GM23338 (cell line): ENCODE results near the gene TBC1D14. TPM values are rescaled to one million over a fixed set of nuclear protein-coding genes. Genes with fewer than 3 reads are reported as not detected.
"Not testable (repeated sequence)": the region's sequence is repeated elsewhere in the genome, so short reads cannot be mapped to it uniquely, and the experiment has no call there.

ENCODE experiments used
- ATAC-seq: fragments of 200-7000 bp; cut with Tn5 transposase; 3 replicates; pipeline ENCODE4 v1.9.1; 2020
- DNase-seq: peaks from one replicate; pipeline ENCODE4 v3.0.0-alpha.2; 2015; ENCODE audit warnings: low spot score
- H2AFZ ChIP-seq: fragments of 200-600 bp; sonication (generic); 2 replicates; pipeline ENCODE4 v1.8.0; 2016; ENCODE audit warnings: antibody characterized with exemption, mild to moderate bottlenecking, moderate library complexity
- H3F3A ChIP-seq: fragments of 200-600 bp; sonication (generic); replicated peaks from 2 replicates; pipeline ENCODE4 v1.8.0; 2017; ENCODE audit warnings: antibody characterized with exemption, mixed run types, low read depth
- H3K27ac ChIP-seq: fragments of 200-600 bp; sonication (generic); 2 replicates; pipeline ENCODE4 v1.6.1; 2016; ENCODE audit warnings: low read depth
- H3K27me3 ChIP-seq: fragments of 200-600 bp; sonication (generic); 2 replicates; pipeline ENCODE4 v1.8.0; 2016; ENCODE audit warnings: mild to moderate bottlenecking, mixed run types, moderate library complexity; ENCODE audit not compliant: insufficient read depth
- H3K36me3 ChIP-seq: fragments of 200-600 bp; sonication (generic); 2 replicates; pipeline ENCODE4 v1.8.0; 2016; ENCODE audit warnings: mild to moderate bottlenecking; ENCODE audit not compliant: insufficient read depth
- H3K4me1 ChIP-seq: fragments of 200-600 bp; sonication (generic); 2 replicates; pipeline ENCODE4 v1.8.0; 2016; ENCODE audit warnings: mild to moderate bottlenecking, moderate library complexity; ENCODE audit not compliant: insufficient read depth
- H3K4me2 ChIP-seq: fragments of 200-600 bp; sonication (generic); 2 replicates; pipeline ENCODE4 v1.7.1; 2017; ENCODE audit warnings: mixed run types
- H3K4me3 ChIP-seq: fragments of 200-600 bp; sonication (generic); 2 replicates; pipeline ENCODE4 v1.6.1; 2016; ENCODE audit warnings: mixed run types
- H3K79me2 ChIP-seq: fragments of 200-600 bp; sonication (generic); replicated peaks from 2 replicates; pipeline ENCODE4 v1.8.0; 2017; ENCODE audit warnings: mild to moderate bottlenecking; ENCODE audit not compliant: insufficient read depth
- H3K9me2 ChIP-seq: fragments of 200-600 bp; sonication (generic); 2 replicates; pipeline ENCODE4 v1.8.0; 2017; ENCODE audit not compliant: insufficient read depth
- H4K20me1 ChIP-seq: fragments of 200-600 bp; sonication (generic); replicated peaks from 2 replicates; pipeline ENCODE4 v1.8.0; 2017; ENCODE audit warnings: mild to moderate bottlenecking; ENCODE audit not compliant: insufficient read depth
- H3K27ac Mint-ChIP-seq: 2 replicates; pipeline ENCODE4 v1.8.0; 2020; ENCODE audit warnings: inconsistent platforms, mild to moderate bottlenecking, moderate library complexity, mixed read lengths
- H3K27me3 Mint-ChIP-seq: 3 replicates; pipeline ENCODE4 v1.8.0; 2022; ENCODE audit warnings: low read depth, mild to moderate bottlenecking, moderate library complexity, mixed read lengths, inconsistent platforms; ENCODE audit not compliant: insufficient read depth, poor library complexity
- H3K36me3 Mint-ChIP-seq: 3 replicates; pipeline ENCODE4 v1.8.0; 2021; ENCODE audit warnings: low read depth, mild to moderate bottlenecking, inconsistent platforms, moderate library complexity, mixed read lengths
- H3K4me1 Mint-ChIP-seq: 3 replicates; pipeline ENCODE4 v1.8.0; 2020; ENCODE audit warnings: mild to moderate bottlenecking, inconsistent platforms, mixed read lengths
- H3K4me3 Mint-ChIP-seq: 3 replicates; pipeline ENCODE4 v1.8.0; 2021; ENCODE audit warnings: moderate library complexity, mild to moderate bottlenecking, inconsistent platforms, mixed read lengths
- H3K9me3 Mint-ChIP-seq: 3 replicates; pipeline ENCODE4 v1.8.0; 2020; ENCODE audit warnings: moderate library complexity, mild to moderate bottlenecking, inconsistent platforms, mixed read lengths
- polyA plus RNA-seq: library from polyadenylated mRNA; unstranded; fragments of >200 nt; fragmentation: Nextera tagmentation; extraction: Ambion mirVana; gene quantifications from 2 replicates; pipeline ENCODE4 v1.2.1, GENCODE V29; 2016
- total RNA-seq: library from RNA; depleted of rRNA; stranded (reverse); fragments of >200 nt; shearing (Covaris generic); gene quantifications from 2 replicates; pipeline ENCODE4 v1.2.3, GENCODE V29; 2014; rRNA removed

The TBC1D14 gene
- total and polyA plus RNA-seq, 2 experiments from 2014 or later = 18.2 to 59.7 TPM

DNA sequence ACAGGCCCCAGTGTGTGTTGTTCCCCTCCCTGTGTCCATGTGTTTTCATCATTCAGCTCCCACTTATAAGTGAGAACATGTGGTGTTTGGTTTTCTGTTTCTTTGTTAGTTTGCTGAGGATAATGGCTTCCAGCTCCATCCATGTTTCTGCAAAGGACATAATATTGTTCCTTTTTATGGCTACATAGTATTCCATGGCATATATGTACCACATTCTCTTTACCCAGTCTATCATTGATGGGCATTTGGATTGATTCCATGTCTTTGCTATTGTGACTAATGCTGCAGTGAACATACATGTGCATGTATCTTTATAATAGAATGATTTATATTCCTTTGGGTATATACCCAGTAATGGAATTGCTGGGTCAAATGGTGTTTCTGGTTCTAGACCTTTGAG is 169.9 kb downstream of the TBC1D14 start:
- not testable (repeated sequence) for H3K9me2 ChIP-seq, H3K4me3 ChIP-seq, DNase-seq, H3K4me1 Mint-ChIP-seq, H3K4me3 Mint-ChIP-seq, H3K9me3 Mint-ChIP-seq, H3F3A ChIP-seq, H3K27ac Mint-ChIP-seq, H2AFZ ChIP-seq, ATAC-seq, H3K79me2 ChIP-seq, H3K36me3 Mint-ChIP-seq, H3K27ac ChIP-seq, H3K4me2 ChIP-seq, H4K20me1 ChIP-seq, H3K36me3 ChIP-seq, H3K4me1 ChIP-seq
- H3K27me3 Mint-ChIP-seq = peaks cover 14% of the 10 kb centered on the region
- H3K27me3 ChIP-seq = peaks cover 18% of the 10 kb centered on the region; the same call in 1 of the 2 replicates

DNA sequence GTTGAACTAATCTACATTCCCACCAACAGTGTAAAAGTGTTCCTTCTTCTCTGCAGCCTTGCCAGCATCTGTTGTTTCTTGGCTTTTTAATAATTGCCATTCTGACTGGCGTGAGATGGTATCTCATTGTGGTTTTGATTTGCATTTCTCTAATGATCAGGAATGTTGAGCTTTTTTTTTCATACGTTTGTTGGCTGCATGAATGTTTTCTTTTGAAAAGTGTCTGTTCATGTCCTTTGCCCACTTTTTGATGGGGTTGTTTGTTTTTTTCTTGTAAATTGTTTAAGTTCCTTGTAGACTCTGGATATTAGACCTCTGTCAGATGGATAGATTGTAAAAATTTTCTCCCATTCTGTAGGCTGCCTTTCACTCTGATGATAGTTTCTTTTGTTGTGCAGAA is 170.3 kb downstream of the TBC1D14 start:
- not testable (repeated sequence) for H4K20me1 ChIP-seq, H3K79me2 ChIP-seq, H3K36me3 ChIP-seq, H3K9me3 Mint-ChIP-seq, H2AFZ ChIP-seq, H3K27ac ChIP-seq, H3K4me3 ChIP-seq, DNase-seq, H3K4me1 Mint-ChIP-seq, H3K9me2 ChIP-seq, H3K4me1 ChIP-seq, H3K27ac Mint-ChIP-seq, H3F3A ChIP-seq, H3K4me2 ChIP-seq, H3K4me3 Mint-ChIP-seq, H3K36me3 Mint-ChIP-seq, ATAC-seq
- peaks cover 22% of the 10 kb centered on the region for H3K27me3 ChIP-seq
- peaks cover 17% of the 10 kb centered on the region for H3K27me3 Mint-ChIP-seq

Other genes with a start within 250 kb of the TBC1D14 start
- 0.43 TPM in 1 of 2 replicates, not detected in the other for gene S100P, start 215.9 kb upstream of the TBC1D14 start, total RNA-seq
- gene S100P, start 215.9 kb upstream of the TBC1D14 start, polyA plus RNA-seq = 0.32 TPM in 1 of 2 replicates, not detected in the other
- gene MRFAP1L1, start 200.0 kb upstream of the TBC1D14 start, total RNA-seq = 58.2 and 61.6 TPM in 2 replicates
- gene MRFAP1L1, start 200.0 kb upstream of the TBC1D14 start, polyA plus RNA-seq = 63.4 and 73.8 TPM in 2 replicates
- 33.7 and 35.2 TPM in 2 replicates for gene BLOC1S4, start 193.7 kb upstream of the TBC1D14 start, total RNA-seq
- 23.9 and 26.5 TPM in 2 replicates for gene BLOC1S4, start 193.7 kb upstream of the TBC1D14 start, polyA plus RNA-seq
- gene KIAA0232, start 127.1 kb upstream of the TBC1D14 start, total RNA-seq = 34.9 and 45.1 TPM in 2 replicates
- 12.3 and 14.3 TPM in 2 replicates for gene KIAA0232, start 127.1 kb upstream of the TBC1D14 start, polyA plus RNA-seq
- gene TADA2B, start 133.5 kb downstream of the TBC1D14 start, total RNA-seq = 11.4 and 12.0 TPM in 2 replicates
- 3.0 and 3.6 TPM in 2 replicates for gene TADA2B, start 133.5 kb downstream of the TBC1D14 start, polyA plus RNA-seq
- gene GRPEL1, start 158.2 kb downstream of the TBC1D14 start, total RNA-seq = 27.4 and 27.6 TPM in 2 replicates
- gene GRPEL1, start 158.2 kb downstream of the TBC1D14 start, polyA plus RNA-seq = 108 and 112 TPM in 2 replicates